Activated T-cell treated with anti-CD3 and anti-CD28 coated beads, Interleukin-2, amount 50 U/mL, for 24 hours (primary cell): ENCODE measurements around the gene ULK4.
"Not testable (repeated sequence)": the region's sequence is repeated elsewhere in the genome, so short reads cannot be mapped to it uniquely, and the experiment has no call there.

Experiments used
- DNase-seq: peaks from one replicate; pipeline ENCODE4 v3.0.0-alpha.2; 2020
- H3K27ac Mint-ChIP-seq: 2 replicates; pipeline ENCODE4 v1.8.0; 2020; ENCODE audit warnings: mild to moderate bottlenecking, mixed read lengths
- H3K27me3 Mint-ChIP-seq: 2 replicates; pipeline ENCODE4 v1.8.0; 2020; ENCODE audit warnings: mixed read lengths
- H3K36me3 Mint-ChIP-seq: 2 replicates; pipeline ENCODE4 v1.8.0; 2020; ENCODE audit warnings: low read depth, mixed read lengths
- H3K4me1 Mint-ChIP-seq: 2 replicates; pipeline ENCODE4 v1.8.0; 2020; ENCODE audit warnings: low read depth, mixed read lengths
- H3K4me3 Mint-ChIP-seq: 2 replicates; pipeline ENCODE4 v1.8.0; 2020; ENCODE audit warnings: mild to moderate bottlenecking, moderate library complexity, mixed read lengths
- H3K9me3 Mint-ChIP-seq: 2 replicates; pipeline ENCODE4 v1.8.0; 2020; ENCODE audit warnings: mixed read lengths

ULK4 gene

DNA sequence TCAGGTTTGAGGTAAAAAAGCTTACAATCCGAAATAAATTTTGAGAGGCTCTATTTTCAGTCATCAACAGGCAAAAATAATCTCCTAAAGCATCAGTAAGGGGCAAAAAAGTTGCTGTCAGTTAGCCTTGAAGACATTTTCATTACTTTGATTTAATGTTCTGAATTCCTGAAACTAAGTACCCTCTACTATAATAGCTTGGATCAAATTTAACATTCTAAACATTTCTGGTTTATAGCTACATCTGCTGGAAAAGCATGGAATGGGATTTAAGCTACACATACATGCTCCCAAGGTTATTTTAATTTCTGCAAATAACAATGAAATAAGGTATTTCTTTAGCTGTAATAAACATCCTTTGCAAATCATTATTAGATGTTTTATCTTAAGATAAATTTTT, 245.4 kb downstream of the ULK4 start:
- Mint-ChIP-seq H3K27ac (no peak overlapping the region), H3K4me1 (peaks cover 3% of the 10 kb centered on the region), H3K9me3 (no peaks in the 10 kb centered on the region), H3K36me3 (peaks cover 3% of the 10 kb centered on the region), H3K4me3 (no peak overlapping the region), H3K27me3 (no peaks in the 10 kb centered on the region)
- DNase-seq: no peak

DNA sequence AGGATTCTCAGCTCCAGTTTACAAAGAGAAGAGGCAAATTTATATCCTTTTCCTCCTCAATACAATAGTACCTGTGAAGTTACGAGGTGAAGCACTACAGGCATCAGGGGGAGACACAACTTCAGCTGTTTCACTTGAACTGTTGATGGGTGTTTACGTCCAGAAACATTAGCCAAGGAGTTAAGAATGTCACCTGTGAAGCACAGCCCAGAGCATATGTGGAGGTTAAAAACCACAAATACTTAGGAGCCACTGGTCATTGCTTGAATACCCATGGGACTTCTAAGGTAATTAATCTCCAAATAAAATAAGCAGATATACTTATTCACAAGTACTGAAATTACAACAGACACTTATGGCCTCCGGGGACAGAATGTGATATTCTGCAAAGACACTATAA, 246.5 kb downstream of the ULK4 start:
- peaks cover 5% of the 10 kb centered on the region for H3K36me3 Mint-ChIP-seq
- H3K4me1 Mint-ChIP-seq: peaks cover 3% of the 10 kb centered on the region
- no peak overlapping the region for H3K27ac Mint-ChIP-seq
- DNase-seq: no peak
- no peaks in the 10 kb centered on the region for H3K9me3 Mint-ChIP-seq
- no peak overlapping the region for H3K4me3 Mint-ChIP-seq
- H3K27me3 Mint-ChIP-seq: no peaks in the 10 kb centered on the region

DNA sequence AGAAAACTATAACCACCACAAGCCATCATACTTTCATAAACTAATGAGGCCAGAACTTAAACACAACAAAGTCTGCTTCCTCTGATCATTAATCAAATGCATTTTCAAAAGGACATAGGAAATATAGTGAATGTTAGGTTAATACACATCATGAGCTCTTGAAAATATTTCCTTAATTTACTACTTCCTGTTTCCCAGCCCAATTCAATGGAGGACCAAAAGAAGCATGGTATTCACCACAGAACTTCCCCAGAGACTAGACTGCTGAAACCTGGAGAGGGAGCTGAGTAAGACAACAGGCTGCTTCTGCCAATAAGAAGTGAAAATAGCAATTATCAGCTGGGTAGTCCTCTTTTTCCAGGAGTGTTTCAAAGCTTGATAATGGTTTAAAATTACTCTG, 250.3 kb downstream of the ULK4 start:
- DNase-seq: no peak
- Mint-ChIP-seq H3K9me3 (no peaks in the 10 kb centered on the region), H3K36me3 (peaks cover 8% of the 10 kb centered on the region), H3K4me1 (peaks cover 3% of the 10 kb centered on the region), H3K27me3 (no peaks in the 10 kb centered on the region), H3K27ac (no peak overlapping the region), H3K4me3 (no peak overlapping the region)

DNA sequence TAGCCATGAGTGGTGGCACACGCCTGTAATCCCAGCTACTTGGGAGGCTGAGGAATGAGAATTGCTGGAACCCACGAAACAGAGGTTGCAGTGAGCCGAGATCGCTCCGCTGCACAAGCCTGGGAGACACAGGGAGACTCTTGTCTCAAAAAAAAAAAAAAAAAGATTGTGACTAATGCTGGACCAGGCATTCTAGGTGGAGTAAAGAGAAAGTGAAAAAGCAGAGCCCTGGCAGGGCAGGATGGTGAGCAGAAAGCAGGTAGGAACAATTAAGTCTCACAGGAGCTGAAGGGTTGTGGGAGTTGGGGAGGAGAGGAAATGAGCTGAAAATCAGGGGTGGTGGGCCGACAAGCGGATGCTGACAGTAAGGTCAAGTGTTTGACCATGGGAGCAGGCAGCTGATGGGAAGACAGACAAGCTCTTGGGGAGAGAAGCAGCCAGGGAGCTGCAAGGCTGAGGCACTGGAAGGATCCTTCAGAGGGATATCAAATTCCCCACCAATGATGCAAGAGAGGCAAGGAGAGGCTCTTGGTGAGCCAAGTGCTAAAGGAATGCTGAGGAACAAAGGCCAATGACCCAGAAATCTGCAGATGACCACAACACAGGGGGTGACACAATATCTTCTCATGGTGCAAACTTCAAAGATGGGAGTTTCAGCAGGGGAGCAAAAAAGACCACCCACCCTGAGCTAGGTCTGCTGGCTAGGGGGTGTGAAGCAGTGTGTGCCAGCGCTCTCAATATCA, 251.1 kb downstream of the ULK4 start:
- Mint-ChIP-seq H3K4me3 (no peak overlapping the region), H3K9me3 (no peaks in the 10 kb centered on the region), H3K36me3 (peaks cover 8% of the 10 kb centered on the region), H3K27ac (no peak overlapping the region), H3K27me3 (no peaks in the 10 kb centered on the region), H3K4me1 (peaks cover 3% of the 10 kb centered on the region)
- no peak for DNase-seq

DNA sequence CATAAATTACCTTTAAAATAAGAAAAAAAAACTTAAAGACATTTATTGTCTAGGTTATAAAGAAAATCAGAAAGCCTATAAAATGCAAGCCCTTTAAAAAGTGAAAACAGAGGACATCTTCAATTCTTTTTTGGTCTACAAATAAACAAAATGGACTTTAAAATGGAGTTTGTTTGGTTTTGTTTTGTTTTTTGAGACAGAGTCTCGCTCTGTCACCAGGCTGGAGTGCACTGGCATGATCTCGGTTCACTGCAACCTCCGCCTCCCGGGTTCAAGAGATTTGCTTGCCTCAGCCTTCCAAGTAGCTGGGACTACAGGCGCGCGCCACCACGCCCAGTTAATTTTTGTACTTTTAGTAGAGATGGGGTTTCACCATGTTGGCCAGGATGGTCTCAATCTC, 252.7 kb downstream of the ULK4 start:
- not testable (repeated sequence) for H3K4me1 Mint-ChIP-seq, DNase-seq, H3K4me3 Mint-ChIP-seq, H3K27ac Mint-ChIP-seq, H3K27me3 Mint-ChIP-seq, H3K9me3 Mint-ChIP-seq
- H3K36me3 Mint-ChIP-seq: peaks cover 14% of the 10 kb centered on the region

DNA sequence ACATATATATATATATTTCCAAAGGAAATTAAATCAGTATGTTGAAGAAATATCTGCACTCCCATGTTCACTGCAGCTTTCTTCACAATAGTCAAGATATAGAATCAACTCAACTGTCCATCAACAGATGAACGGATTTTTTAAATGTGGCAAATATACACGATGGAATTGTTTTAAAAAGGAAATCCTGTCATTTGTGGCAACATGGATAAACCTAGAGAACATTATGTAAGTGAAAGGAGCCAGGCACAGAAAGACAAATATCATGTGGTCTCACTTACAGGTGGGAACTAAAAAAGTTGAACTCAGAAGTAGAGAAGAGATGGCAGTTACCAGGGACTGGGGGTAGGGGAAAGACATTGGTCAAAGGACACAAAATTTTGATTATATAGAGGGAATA, 253.7 kb downstream of the ULK4 start:
- Mint-ChIP-seq H3K4me1 (no peaks in the 10 kb centered on the region), H3K27ac (no peak overlapping the region), H3K4me3 (no peak overlapping the region), H3K36me3 (peaks cover 12% of the 10 kb centered on the region), H3K27me3 (no peaks in the 10 kb centered on the region), H3K9me3 (no peaks in the 10 kb centered on the region)
- DNase-seq: no peak

DNA sequence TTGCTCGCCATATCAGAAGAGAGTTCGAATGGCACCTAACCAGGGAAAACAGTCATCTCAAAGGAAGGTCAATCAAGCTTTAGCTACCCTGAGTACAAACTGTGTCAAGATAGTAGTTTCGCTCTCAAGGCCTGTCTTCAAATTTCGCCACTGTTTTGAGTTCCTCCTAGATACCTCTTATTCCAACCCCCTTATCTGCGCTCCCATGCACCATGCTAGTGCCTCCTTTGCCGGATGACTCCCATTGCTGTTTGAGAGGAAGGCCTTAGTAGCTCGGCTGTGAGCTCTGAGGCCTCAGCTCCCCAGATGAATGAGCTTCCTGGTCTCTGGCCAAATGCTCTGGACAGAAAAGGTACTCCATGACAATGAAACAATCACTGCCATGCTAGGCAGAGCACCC, 256.0 kb downstream of the ULK4 start:
- peaks cover 14% of the 10 kb centered on the region for H3K36me3 Mint-ChIP-seq
- H3K4me3 Mint-ChIP-seq: no peak overlapping the region
- H3K9me3 Mint-ChIP-seq: no peaks in the 10 kb centered on the region
- H3K27ac Mint-ChIP-seq: no peak overlapping the region
- H3K4me1 Mint-ChIP-seq: peaks cover 1% of the 10 kb centered on the region
- DNase-seq: no peak
- no peaks in the 10 kb centered on the region for H3K27me3 Mint-ChIP-seq

DNA sequence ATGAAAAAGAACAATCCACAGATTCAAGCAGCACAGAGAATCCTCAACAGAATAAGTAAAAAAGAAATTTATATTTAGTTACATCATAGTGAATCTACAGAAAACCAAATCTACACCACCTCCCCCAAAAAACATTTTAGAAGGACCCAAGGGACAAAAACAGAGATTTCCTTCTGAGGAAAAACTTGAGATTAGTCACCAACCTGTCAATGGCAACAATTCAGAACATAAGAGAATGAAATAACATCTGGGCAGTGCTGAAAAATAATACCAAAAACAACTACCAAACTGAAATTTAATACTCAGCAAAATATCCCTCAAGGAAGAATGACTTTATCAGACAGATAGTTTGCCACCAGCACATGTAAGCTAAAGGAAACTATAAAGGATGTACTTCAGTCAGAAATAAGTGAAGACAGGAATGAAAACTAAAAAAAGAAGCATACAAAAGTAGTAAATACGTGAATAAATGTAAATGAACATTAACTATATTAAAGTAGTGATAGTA, 260.7 kb downstream of the ULK4 start:
- H3K27me3 Mint-ChIP-seq: no peaks in the 10 kb centered on the region
- H3K4me3 Mint-ChIP-seq: no peak overlapping the region
- no peak for DNase-seq
- H3K36me3 Mint-ChIP-seq: peaks cover 14% of the 10 kb centered on the region
- H3K4me1 Mint-ChIP-seq: peaks cover 1% of the 10 kb centered on the region
- no peaks in the 10 kb centered on the region for H3K9me3 Mint-ChIP-seq
- H3K27ac Mint-ChIP-seq: no peak overlapping the region

DNA sequence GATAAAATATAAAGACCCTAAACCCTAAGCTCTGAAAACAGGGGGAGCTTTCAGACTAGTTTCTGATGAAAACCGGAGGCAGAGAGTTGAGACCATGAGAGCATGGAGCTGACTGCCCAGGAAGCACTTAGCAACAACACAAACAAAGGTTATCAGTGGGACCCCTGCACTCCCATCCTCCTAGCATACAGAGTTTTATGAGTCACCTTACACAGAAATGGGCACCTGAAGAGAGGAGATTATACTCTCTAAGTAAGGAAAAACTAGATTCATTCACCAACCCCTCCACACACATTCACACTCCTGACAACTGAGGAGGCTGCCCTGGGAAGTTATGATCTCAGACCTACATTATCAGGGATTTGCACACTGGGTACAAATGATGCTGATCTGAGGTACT, 261.7 kb downstream of the ULK4 start:
- peaks cover 1% of the 10 kb centered on the region for H3K4me1 Mint-ChIP-seq
- peaks cover 13% of the 10 kb centered on the region for H3K36me3 Mint-ChIP-seq
- H3K9me3 Mint-ChIP-seq: no peaks in the 10 kb centered on the region
- no peak overlapping the region for H3K27ac Mint-ChIP-seq
- no peaks in the 10 kb centered on the region for H3K27me3 Mint-ChIP-seq
- no peak for DNase-seq
- H3K4me3 Mint-ChIP-seq: no peak overlapping the region

DNA sequence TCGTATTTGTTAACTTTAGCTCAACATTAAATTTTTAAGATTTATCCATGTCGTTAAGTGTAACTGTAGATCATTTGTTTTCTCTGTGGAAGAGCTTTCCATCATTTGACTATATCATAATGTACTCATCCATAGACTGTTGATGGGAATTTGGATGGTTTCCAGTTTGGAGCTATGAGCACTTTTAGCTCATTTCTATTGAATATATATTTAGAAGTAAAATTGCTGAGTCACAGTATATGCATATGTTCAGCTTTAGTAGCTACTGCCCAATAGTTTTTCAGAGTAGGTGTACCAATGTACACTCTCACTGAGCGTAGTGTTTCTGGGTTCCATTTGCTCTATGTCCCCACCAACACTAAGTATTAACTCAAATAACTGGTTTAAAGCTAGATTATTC, 263.0 kb downstream of the ULK4 start:
- no peaks in the 10 kb centered on the region for H3K27me3 Mint-ChIP-seq
- DNase-seq: no peak

DNA sequence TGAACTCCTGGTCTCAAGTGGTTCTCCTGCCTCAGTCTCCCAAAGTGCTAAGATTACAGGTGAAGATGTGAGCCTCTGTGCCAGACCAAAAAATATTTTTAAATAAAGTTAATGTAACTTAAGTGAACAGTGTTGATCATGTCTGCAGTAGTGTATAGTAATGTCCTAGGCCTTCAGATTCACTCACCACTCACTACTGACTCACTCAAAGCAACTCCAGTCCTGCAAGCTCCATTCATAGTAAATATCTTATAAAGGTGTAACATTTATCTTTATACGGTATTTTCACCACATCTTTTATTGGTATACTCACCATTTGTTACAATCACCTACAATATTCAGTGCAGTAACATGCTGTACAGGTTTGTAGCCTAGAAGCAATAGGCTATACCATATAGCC, 264.2 kb downstream of the ULK4 start:
- DNase-seq: no peak
- H3K27ac Mint-ChIP-seq: no peak overlapping the region
- no peak overlapping the region for H3K4me3 Mint-ChIP-seq
- no peaks in the 10 kb centered on the region for H3K27me3 Mint-ChIP-seq
- no peaks in the 10 kb centered on the region for H3K9me3 Mint-ChIP-seq
- H3K36me3 Mint-ChIP-seq: peaks cover 11% of the 10 kb centered on the region
- peaks cover 1% of the 10 kb centered on the region for H3K4me1 Mint-ChIP-seq

More for the DNA sequence above, 263.0 kb downstream of the ULK4 start:
- Mint-ChIP-seq H3K27ac (no peak overlapping the region), H3K4me1 (peaks cover 1% of the 10 kb centered on the region), H3K36me3 (peaks cover 11% of the 10 kb centered on the region), H3K9me3 (no peaks in the 10 kb centered on the region), H3K4me3 (no peak overlapping the region)

DNA sequence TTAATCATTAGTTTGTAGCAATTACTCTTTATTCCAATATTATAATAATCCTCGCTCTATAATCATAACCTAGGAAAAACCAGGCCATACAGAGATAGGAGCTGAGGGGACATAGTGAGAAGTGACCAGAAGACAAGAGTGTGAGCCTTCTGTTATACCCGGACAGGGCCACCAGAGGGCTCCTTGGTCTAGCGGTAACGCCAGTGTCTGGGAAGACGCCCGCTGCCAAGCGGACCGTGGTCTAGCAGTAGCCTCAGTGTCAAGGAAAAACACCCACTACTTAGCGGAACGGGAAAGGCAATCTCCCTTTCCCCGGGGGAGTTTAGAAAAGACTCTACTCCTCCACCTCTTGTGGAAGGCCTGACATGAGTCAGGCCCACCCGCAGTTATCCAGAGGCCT, 266.1 kb downstream of the ULK4 start:
- H3K27me3 Mint-ChIP-seq: not testable (repeated sequence)

DNA sequence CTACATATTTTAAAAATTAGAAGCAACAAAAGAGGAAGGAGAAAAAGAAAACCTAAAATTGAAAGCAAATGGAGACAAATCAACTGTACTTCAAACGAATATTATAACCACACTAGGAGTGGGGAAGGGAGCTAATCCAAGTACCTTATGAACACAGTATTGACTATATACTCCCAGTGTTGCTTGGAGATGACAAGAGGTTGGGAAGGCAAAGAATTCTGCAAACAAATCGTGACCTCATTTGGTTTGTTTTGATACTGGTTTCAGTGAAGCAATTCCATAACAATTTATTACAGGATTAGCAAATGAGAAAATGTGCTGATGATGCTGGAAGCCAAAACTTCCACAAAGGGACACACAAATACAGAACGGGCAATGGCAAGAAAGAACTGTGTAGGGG, 268.1 kb downstream of the ULK4 start:
- no peaks in the 10 kb centered on the region for H3K9me3 Mint-ChIP-seq

More for the DNA sequence above, 266.1 kb downstream of the ULK4 start:
- not testable (repeated sequence) for H3K27ac Mint-ChIP-seq, H3K4me1 Mint-ChIP-seq, DNase-seq, H3K9me3 Mint-ChIP-seq, H3K36me3 Mint-ChIP-seq, H3K4me3 Mint-ChIP-seq

DNA sequence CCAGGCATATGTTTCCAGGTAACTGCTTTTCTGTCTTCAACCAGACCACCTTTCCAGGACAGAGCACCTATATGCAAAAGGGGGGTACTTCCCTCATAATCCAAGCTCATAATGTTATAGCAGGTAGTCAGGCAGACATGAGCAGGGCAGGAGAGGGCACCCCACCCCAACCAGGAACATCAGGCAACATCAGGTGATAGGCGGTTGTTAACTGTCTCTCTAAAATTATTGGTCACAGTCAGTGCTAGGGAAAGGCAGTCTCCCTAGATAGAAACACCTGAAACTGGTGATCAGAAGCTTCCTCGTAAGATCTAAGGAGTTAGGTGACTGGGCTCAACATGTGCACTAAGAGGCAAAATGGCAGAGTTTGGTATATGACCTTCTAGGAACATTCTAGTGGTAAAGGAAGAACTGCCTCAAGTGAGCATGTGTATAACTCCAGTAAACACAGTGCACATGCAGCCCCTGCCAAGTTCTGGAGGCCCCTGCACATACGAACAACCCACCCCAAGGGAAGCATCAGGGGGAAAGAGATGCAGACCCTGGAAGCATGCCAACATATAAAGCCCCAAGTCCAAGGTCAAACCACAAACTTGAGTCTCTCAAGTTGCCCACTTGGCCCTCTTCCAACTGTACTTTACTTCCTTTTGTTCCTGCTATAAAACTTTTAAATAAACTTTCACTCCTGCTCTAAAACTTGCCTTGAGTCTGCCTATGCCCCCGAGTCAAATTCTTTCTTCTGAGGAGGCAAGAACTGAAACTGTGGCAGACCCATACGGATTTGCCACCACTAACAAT, 270.9 kb downstream of the ULK4 start:
- Mint-ChIP-seq H3K27me3 (no peaks in the 10 kb centered on the region), H3K27ac (no peak overlapping the region), H3K36me3 (peaks cover 9% of the 10 kb centered on the region), H3K4me3 (no peak overlapping the region), H3K4me1 (peaks cover 2% of the 10 kb centered on the region), H3K9me3 (no peaks in the 10 kb centered on the region)
- no peak for DNase-seq

More for the DNA sequence above, 268.1 kb downstream of the ULK4 start:
- Mint-ChIP-seq H3K4me3 (no peak overlapping the region), H3K27ac (no peak overlapping the region), H3K27me3 (no peaks in the 10 kb centered on the region), H3K36me3 (peaks cover 9% of the 10 kb centered on the region), H3K4me1 (peaks cover 2% of the 10 kb centered on the region)
- no peak for DNase-seq
